Spleen (tissue), 7 donors: Measurements from ENCODE around the gene PNMA3.
"Not testable (repeated sequence)": the region's sequence is repeated elsewhere in the genome, so short reads cannot be mapped to it uniquely, and the experiment has no call there.

Experiments used
- POLR2A ChIP-seq, 3 donors: fragments of 450-650 bp; IDR thresholded peaks; one replicate each; pipeline ENCODE4 v1.5.1; 2017; ENCODE audit warnings: antibody characterized with exemption in 3 of 3, mild to moderate bottlenecking in 1 of 3
- TF ChIP-seq, protein P1 (sequence below), 11 experiments: fragments of 200-600 bp in 7 of 11; fragments of 450-650 bp in 4 of 11; sonication (generic) in 4 of 11; IDR thresholded peaks in 8 of 11; conservative IDR thresholded peaks in 3 of 11; 1 replicate in 7 of 11; 2 replicates in 4 of 11; pipeline versions ENCODE4 v1.4.0 to v1.8.0; 2016 to 2021; ENCODE audit warnings: antibody characterized with exemption in 11 of 11, inconsistent platforms in 4 of 11, mild to moderate bottlenecking in 1 of 11
- donor health status: DM: no; HTN: no; CAD: no; lungs with moderate emphysema.
- donor health status: DM: no; HTN: no; CAD: no.
- donor health status: DM: no; HTN: no; CAD: no.

DNA sequence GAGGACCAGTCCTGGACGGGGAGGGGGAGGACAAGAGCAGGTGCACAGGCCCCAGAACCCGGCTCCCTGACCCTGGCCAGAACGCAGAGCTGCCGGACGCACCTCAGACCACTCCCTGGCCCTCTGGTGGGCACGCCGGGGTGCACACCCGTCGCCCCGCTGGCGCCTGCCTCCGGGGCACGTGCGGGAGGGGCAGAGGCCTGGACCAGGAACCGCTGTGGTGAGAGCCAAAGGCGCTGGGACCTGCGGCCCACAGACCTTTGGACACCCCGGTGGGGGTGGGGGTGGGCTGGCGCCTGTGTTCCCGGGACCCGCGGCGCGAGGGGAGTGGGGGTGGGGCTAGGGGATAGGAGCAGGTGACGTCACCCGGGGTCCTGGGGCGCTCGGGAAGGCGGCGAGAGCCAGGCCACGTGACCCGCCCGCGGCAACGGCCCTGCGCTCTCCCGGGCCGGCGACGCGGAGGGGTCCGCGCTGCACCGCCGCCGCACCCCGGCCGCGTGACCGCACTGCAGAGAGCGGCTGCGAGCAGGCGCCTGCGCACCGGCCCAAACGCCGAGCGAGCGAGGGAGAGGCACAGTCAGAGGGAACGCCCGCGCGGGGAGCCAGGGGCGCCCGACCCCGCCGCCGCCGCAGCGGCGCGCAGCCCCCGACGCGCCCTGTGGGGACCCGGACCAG lies 15.8 kb downstream of the PNMA3 start, which contains the start of gene PNMA6A:
- TF ChIP-seq, protein P1, sequence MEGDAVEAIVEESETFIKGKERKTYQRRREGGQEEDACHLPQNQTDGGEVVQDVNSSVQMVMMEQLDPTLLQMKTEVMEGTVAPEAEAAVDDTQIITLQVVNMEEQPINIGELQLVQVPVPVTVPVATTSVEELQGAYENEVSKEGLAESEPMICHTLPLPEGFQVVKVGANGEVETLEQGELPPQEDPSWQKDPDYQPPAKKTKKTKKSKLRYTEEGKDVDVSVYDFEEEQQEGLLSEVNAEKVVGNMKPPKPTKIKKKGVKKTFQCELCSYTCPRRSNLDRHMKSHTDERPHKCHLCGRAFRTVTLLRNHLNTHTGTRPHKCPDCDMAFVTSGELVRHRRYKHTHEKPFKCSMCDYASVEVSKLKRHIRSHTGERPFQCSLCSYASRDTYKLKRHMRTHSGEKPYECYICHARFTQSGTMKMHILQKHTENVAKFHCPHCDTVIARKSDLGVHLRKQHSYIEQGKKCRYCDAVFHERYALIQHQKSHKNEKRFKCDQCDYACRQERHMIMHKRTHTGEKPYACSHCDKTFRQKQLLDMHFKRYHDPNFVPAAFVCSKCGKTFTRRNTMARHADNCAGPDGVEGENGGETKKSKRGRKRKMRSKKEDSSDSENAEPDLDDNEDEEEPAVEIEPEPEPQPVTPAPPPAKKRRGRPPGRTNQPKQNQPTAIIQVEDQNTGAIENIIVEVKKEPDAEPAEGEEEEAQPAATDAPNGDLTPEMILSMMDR (IDR thresholded peaks at IDR 0.05 in 8 of 11, conservative IDR thresholded peaks at IDR 0.05 in 3 of 11): not testable (repeated sequence)
- TF ChIP-seq POLR2A (IDR thresholded peaks at IDR 0.05): not testable (repeated sequence)
